CD4-positive, alpha-beta T cell treated with Interleukin-12 subunit alpha and Interleukin-12 subunit beta, for 1 hour (primary cell): ENCODE data around the gene NPHS1.
"Not testable (repeated sequence)": the region's sequence is repeated elsewhere in the genome, so short reads cannot be mapped to it uniquely, and the experiment has no call there.

Source experiments
- DNase-seq: peaks from one replicate; pipeline ENCODE4 v3.0.0-alpha.2; 2020

Gene NPHS1

GRCh38 chr19:35852029-35852780 lies at the start of gene NPHS1:
Gene NPHS1 (minus strand): TSS chr19:35852504. CDS start chr19:35851837, 667 bp downstream.
- no peak for DNase-seq

GRCh38 chr19:35901055-35901644 lies 48.8 kb upstream of the NPHS1 start:
- no peak for DNase-seq

- DNase-seq, result peak; percentile 90
Observed at GRCh38 chr19:35899547-35900214, 47.4 kb upstream of the NPHS1 start.

- no peak for DNase-seq
Observed at GRCh38 chr19:35898499-35898809, 46.1 kb upstream of the NPHS1 start.

GRCh38 chr19:35897706-35898451 lies 45.6 kb upstream of the NPHS1 start:
- DNase-seq, result no peak

- no peak for DNase-seq
Observed at GRCh38 chr19:35896643-35897040, 44.3 kb upstream of the NPHS1 start.

- DNase-seq, result no peak
Observed at GRCh38 chr19:35895911-35896642, 43.8 kb upstream of the NPHS1 start.

- DNase-seq, result no peak
Observed at GRCh38 chr19:35894342-35894741, 42.0 kb upstream of the NPHS1 start.

GRCh38 chr19:35891819-35892218 lies 39.5 kb upstream of the NPHS1 start:
- DNase-seq, result not testable (repeated sequence)

- DNase-seq, result no peak
Observed at GRCh38 chr19:35890113-35890650, 37.9 kb upstream of the NPHS1 start.

- DNase-seq, result no peak
Observed at GRCh38 chr19:35889370-35890112, 37.2 kb upstream of the NPHS1 start.

GRCh38 chr19:35888398-35888797 lies 36.1 kb upstream of the NPHS1 start:
- DNase-seq, result no peak

GRCh38 chr19:35887197-35887596 lies 34.9 kb upstream of the NPHS1 start:
- no peak for DNase-seq

GRCh38 chr19:35885904-35886303 lies 33.6 kb upstream of the NPHS1 start:
- no peak for DNase-seq

GRCh38 chr19:35885225-35885738 lies 33.0 kb upstream of the NPHS1 start:
- DNase-seq, result peak; percentile 34

- peak; percentile 46 for DNase-seq
Observed at GRCh38 chr19:35883882-35884281, 31.6 kb upstream of the NPHS1 start.

GRCh38 chr19:35882114-35882832 lies 30.0 kb upstream of the NPHS1 start:
- peak; percentile 83 for DNase-seq

- peak; percentile 77 for DNase-seq
Observed at GRCh38 chr19:35879770-35880317, 27.5 kb upstream of the NPHS1 start.

- DNase-seq, result no peak
Observed at GRCh38 chr19:35879068-35879467, 26.8 kb upstream of the NPHS1 start.

GRCh38 chr19:35874392-35874930 lies 22.2 kb upstream of the NPHS1 start:
- DNase-seq, result no peak
